ENCODE data around the gene CEP135. TPM values are rescaled to one million over a fixed set of nuclear protein-coding genes. Genes with fewer than 3 reads are reported as not detected.

Gene CEP135
- total and polyA plus RNA-seq, 11 donors = 1.4 to 6.3 (median 2.4) TPM

DNA sequence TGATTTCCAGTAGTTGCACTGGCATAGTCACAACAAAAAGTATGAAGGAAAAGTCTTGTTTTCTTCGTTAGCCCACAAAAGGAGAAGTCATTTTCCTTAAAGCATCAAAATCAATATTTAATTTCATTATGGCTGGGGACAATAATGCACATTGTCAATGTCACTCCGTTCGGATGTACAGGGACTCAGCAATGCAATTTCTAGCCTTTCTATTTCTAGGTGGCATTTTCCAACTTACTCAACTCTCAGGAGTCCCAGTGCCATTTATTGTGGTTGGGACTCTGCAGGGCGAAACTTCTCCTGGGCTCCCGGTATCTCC lies 99.6 kb downstream of the CEP135 start:
- no peak overlapping the region for H3K27ac ChIP-seq
- no peak for ATAC-seq
- WGBS, 4 donors = 11 to 15% (median 13%) methylated on average over 5 of the region's 5 CpGs
- no peaks in the 10 kb centered on the region for H3K9me3 ChIP-seq
- peaks cover 0 to 18% (median 5%) of the 10 kb centered on the region in 12 donors for H3K4me1 ChIP-seq
- no peaks in the 10 kb centered on the region for H3K36me3 ChIP-seq
- peak overlapping the region in 9 of 12 donors; percentile 40 to 68 (median 63) for H3K4me3 ChIP-seq
- TF ChIP-seq, protein P1, sequence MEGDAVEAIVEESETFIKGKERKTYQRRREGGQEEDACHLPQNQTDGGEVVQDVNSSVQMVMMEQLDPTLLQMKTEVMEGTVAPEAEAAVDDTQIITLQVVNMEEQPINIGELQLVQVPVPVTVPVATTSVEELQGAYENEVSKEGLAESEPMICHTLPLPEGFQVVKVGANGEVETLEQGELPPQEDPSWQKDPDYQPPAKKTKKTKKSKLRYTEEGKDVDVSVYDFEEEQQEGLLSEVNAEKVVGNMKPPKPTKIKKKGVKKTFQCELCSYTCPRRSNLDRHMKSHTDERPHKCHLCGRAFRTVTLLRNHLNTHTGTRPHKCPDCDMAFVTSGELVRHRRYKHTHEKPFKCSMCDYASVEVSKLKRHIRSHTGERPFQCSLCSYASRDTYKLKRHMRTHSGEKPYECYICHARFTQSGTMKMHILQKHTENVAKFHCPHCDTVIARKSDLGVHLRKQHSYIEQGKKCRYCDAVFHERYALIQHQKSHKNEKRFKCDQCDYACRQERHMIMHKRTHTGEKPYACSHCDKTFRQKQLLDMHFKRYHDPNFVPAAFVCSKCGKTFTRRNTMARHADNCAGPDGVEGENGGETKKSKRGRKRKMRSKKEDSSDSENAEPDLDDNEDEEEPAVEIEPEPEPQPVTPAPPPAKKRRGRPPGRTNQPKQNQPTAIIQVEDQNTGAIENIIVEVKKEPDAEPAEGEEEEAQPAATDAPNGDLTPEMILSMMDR (IDR thresholded peaks at IDR 0.05) = no peak
- peaks cover 0 to 53% (median 22%) of the 10 kb centered on the region in 9 donors for H3K27me3 ChIP-seq
- DNase-seq = no peak
- intact Hi-C loops (cut with DNase I) = loop anchor here in 1 of 10 donors (10.0 kb wide), 1 partner anchor 256 kb away; no protein-coding TSS in a partner anchor

DNA sequence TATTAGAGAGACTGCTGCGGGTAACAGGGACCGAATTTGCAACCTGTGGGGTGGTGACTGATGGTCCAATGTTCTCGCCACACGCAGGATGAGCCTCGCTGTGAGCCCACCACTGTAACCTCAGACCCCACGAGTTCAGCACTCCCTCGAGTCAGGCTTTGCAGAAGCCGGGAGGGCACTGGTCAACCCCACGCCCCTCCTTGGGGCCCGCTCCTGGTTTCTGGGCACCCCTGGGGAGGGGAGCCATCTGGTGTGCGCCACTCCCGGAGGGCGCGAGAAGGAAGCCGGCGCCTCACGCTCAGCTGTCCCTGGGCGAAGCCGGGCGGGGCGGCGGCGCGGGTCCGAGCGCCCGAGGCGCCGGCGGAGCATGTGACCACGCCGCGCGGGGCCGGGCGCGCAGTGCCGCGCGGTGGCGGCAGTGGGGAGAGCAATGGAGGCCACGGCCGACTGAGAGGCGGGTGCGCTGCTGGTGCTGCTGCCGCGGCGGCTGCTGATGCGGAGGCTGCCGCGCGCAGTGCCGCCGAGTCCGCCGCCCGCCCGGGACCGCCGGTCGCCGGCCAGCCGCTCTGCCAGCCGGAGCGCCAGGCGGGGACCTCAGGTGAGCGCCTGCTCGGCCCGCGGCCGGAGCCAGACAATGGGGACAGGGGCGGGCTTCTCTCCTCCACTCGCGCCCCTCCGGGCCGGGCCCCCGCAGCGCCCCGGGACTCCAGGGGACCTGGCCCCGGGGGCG lies 100.1 kb downstream of the CEP135 start:
- intact Hi-C loops (cut with DNase I) = loop anchor here in 1 of 10 donors (10.0 kb wide), 1 partner anchor 256 kb away; no protein-coding TSS in a partner anchor
- peak; percentile 13 to 79 (median 28) for DNase-seq
- no peaks in the 10 kb centered on the region for H3K36me3 ChIP-seq
- peak overlapping the region in 1 of 12 donors; percentile 10 for H3K27ac ChIP-seq
- peaks cover 0 to 52% (median 20%) of the 10 kb centered on the region in 9 donors for H3K27me3 ChIP-seq
- TF ChIP-seq POLR2A (IDR thresholded peaks at IDR 0.05) = no peak
- TF ChIP-seq, protein P1 (IDR thresholded peaks at IDR 0.05) = peak in 7 of 12 donors; percentile 11 to 58 (median 29)
- 0 to 3% (median 0%) methylated on average over 13 to 81 of the region's 81 CpGs for WGBS, 4 donors
- ATAC-seq = peak; percentile 51 to 95 (median 80)
- H3K4me1 ChIP-seq = peaks cover 0 to 18% (median 5%) of the 10 kb centered on the region in 12 donors
- H3K9me3 ChIP-seq = no peaks in the 10 kb centered on the region
- H3K4me3 ChIP-seq = peak overlapping the region; percentile 39 to 68 (median 58)

DNA sequence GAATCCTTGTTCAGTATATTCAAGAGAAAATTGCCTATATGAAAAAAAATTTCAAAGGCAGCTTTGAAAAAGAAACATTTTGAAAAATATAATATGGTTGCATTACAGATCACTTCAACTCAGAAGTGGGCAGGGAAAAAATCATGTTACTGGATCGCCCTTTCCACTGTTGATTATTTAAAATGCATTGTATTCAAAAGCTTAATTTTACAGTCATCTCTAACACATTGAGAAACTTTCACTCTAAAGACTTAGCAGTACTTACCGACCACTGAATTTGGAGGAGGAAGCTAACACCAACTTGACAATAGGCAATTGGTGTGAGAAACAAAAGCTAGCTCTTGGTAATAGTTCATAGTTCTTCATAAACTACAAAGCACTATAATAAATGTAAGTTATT lies 101.9 kb downstream of the CEP135 start:
- no peak for ATAC-seq
- intact Hi-C loops (cut with DNase I) = loop anchor here in 1 of 10 donors (10.0 kb wide), 1 partner anchor 254 kb away; no protein-coding TSS in a partner anchor
- DNase-seq = no peak
- no peak overlapping the region for H3K4me3 ChIP-seq
- H3K27me3 ChIP-seq = peaks cover 2 to 64% (median 24%) of the 10 kb centered on the region in 9 donors
- 67 to 80% (median 76%) methylated on average over 2 of the region's 2 CpGs for WGBS, 4 donors
- peaks cover 0 to 18% (median 5%) of the 10 kb centered on the region in 12 donors for H3K4me1 ChIP-seq
- H3K27ac ChIP-seq = no peak overlapping the region
- no peaks in the 10 kb centered on the region for H3K9me3 ChIP-seq
- H3K36me3 ChIP-seq = no peaks in the 10 kb centered on the region
- no peak for TF ChIP-seq POLR2A (IDR thresholded peaks at IDR 0.05)
- TF ChIP-seq, protein P1 (IDR thresholded peaks at IDR 0.05) = no peak

DNA sequence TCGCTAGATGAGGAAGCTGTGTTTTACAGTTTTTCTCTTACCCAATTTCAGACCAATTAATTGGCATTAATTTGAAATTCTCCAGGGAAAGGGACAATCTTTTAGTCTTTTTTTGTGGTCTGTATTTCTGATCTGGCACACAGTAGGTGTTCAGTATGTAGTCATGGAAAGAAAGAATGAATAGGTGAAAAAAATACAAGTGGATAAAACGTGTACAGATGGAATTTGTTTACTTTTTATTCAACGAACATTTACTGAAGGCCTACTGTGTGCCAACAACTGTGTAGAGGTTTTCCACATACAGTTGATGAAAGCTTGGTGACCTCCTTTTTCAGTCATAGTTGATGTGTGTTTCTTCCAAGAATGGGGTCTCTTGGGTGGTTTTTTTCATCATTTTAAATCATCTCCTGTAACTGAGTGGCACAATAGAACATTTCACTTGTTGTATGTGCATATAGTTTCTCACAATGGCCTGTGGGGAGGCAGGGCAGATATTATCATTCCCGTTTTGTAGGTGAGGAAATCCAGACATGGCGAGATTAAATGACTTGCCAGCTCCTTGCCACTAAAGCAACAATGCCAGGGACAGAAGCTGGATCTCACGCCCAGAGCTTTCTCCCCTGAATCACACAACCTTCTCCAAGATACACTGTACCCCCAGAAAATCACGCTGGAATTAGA lies 102.4 kb downstream of the CEP135 start:
- intact Hi-C loops (cut with DNase I) = loop anchor here in 1 of 10 donors (10.0 kb wide), 1 partner anchor 254 kb away; no protein-coding TSS in a partner anchor
- WGBS, 4 donors = 78 to 88% (median 82%) methylated on average over 7 of the region's 7 CpGs
- H3K27me3 ChIP-seq = peaks cover 2 to 69% (median 27%) of the 10 kb centered on the region in 9 donors

More for the DNA sequence above, 102.4 kb downstream of the CEP135 start:
- H3K36me3 ChIP-seq = no peaks in the 10 kb centered on the region
- DNase-seq (no peak), ATAC-seq (no peak)
- H3K27ac ChIP-seq = no peak overlapping the region
- TF ChIP-seq, protein P1 (IDR thresholded peaks at IDR 0.05) = no peak
- no peak for TF ChIP-seq POLR2A (IDR thresholded peaks at IDR 0.05)
- H3K4me3 ChIP-seq = no peak overlapping the region
- peaks cover 0 to 18% (median 5%) of the 10 kb centered on the region in 12 donors for H3K4me1 ChIP-seq
- H3K9me3 ChIP-seq = no peaks in the 10 kb centered on the region
